Measurements from ENCODE around the gene DIP2C.
"Not testable (repeated sequence)": the region's sequence is repeated elsewhere in the genome, so short reads cannot be mapped to it uniquely, and the experiment has no call there.

DIP2C gene

DNA sequence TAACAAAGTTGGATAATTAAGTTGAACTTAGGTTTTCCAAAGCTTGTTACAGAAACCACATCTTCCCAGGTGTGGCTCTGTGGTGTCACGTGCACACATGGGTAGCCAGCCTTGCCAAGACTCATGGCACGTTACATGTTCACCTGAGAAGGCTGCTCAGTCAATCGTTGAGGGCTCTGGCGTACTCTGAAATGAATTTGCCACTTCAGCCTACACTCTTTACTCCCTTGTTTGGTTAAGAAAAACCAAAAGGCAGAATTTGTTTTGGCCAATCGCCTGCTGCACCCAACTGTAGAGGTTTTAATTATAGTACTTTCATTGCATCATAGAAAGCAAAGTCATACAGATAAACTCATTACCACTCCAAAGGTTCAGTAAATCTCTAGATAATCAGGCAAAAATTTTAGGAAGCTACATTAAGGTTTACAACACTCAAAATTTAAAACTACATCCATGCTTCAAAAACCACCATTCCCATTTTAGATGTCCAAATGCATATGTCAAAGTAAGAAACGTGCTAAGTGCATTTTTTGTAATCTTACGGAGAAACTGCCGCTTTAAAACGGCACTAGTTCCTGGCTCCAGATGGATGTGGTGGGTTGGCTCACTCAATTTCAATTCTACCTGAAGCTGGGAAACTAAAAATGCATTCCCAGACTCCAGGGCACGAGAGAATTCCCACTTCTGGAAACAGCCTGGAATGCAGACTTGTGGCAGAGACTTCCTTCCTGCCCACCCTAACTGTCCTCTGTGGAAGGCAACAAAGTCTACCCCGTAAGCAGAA, 88.4 kb downstream of the DIP2C start:
- in situ Hi-C loops (cut with MboI; ENCODE audit: low sequenced_read_pairs), result no loop called here

DNA sequence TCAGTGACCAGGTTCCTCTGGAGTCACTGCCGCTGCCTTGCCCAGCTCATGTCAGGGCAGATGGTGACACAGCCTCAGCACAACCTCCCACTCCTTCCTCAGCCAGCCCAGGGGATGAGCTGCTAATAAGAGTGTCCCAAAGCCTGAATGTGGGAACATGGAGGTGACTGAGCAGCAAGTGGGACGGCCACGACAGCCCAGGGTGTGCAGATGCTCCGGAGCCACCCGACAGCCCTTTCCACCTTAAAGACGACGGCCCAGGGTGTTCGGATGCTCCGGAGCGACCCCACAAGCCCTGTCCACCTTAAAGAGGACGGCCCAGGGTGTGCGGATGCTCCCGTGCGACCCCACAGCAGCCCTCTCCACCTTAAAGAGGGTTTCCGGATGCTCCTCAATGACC, 89.2 kb downstream of the DIP2C start:
- in situ Hi-C loops (cut with MboI; ENCODE audit: low sequenced_read_pairs), result no loop called here

DNA sequence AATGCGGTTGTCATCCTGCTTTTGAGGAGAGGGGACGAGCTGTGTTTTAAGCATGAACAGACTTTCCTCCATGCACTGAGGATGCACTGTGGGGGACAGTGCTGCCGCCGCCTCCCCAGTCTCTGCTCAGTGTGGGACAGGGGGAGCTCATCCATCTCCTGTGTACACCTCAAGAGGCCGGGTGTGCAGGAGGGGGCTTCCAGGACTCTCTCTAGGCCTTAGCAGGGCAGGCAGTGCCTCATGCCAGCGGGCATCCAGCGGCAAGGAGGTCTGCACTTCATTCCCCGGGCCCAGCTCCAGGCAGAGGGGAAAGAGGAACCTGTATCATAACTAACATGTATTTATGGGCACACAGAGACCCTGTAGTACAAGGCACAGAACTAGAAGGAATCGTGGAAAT, 89.7 kb downstream of the DIP2C start:
- in situ Hi-C loops (cut with MboI; ENCODE audit: low sequenced_read_pairs), result no loop called here

DNA sequence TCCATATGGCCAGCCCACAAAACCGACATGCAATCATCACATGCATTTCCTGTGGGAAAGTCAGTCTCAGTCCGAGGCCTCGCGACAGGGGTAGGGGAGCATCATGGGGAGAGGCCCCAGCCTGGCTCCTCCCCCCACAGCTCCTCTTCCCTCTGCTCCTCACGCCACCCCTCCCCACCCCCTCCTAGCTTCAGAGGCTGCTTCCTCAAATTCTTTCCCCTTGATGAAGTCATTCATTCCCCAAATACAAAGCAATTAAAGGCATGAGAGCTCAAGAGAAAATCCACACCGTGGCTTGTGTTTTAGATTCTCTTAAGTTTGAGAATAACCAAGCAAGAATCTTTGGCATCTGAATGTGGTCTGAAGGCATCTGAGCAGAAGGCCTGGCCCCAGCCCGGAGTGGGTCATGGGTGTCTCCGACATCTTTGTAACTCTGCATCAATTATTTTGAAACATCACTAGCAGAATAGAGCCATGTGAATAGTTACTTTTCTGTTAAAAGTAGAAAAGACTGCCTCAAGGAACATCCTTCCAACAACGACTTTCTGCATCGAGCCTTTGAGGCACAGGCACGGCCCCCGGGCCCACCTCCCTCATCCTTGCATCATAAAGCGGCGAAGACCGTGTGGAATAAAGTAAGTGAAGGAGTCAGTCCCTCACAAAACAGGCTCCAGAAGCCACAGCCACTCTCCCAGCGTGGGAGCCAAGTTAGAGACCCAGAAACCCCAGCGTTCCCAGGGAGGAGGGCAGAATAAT, 90.9 kb downstream of the DIP2C start:
- in situ Hi-C loops (cut with MboI; ENCODE audit: low sequenced_read_pairs), result no loop called here

DNA sequence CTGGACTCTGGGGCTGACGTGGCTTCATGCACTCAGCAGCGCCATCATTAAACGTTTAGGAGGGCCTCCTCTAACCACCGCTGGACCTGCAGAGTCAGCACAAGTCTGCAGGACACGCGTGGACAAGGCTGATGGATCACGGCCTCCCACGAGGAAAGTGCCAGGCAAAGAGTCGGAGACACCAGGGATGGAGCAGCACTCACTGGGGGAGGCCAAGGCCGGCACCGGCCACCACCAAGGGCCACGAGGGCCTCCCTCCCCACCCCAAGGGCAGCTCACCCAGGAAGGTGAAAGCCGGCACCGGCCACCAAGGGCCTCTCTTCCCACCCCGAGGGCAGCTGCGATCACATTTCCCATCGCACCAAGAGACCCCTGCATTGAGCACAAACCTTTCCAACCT, 91.5 kb downstream of the DIP2C start:
- in situ Hi-C loops (cut with MboI; ENCODE audit: low sequenced_read_pairs), result no loop called here

DNA sequence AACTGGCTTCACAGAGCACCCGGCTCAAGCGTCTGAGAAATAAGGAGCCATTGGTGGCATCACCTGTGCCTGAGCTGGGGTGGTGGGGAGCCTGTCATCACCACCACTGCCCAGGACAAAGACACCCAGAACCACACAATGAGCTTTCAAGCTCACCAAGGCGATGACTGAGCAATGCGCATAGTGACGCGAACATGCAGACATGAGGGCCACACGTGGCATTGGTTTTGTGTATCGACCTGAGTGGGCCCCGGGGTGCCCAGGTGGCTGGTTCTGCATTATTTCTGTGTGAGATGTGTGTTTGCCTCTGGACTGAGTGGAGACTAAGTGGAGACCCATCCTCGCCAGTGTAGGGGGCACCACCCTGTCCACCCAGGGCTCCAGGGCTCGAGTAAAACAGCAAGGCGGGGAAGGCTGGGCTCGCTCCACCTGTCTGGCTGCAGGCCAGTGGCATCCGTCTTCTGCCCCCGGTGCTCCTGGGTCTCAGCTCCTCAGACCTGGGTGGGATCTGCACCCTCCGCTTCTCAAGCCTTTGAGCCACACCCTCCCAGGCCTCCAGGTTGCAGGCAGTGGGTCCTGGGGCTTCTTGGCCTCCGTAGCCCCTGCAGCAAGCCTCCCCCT, 92.6 kb downstream of the DIP2C start:
- in situ Hi-C loops (cut with MboI; ENCODE audit: low sequenced_read_pairs), result no loop called here

DNA sequence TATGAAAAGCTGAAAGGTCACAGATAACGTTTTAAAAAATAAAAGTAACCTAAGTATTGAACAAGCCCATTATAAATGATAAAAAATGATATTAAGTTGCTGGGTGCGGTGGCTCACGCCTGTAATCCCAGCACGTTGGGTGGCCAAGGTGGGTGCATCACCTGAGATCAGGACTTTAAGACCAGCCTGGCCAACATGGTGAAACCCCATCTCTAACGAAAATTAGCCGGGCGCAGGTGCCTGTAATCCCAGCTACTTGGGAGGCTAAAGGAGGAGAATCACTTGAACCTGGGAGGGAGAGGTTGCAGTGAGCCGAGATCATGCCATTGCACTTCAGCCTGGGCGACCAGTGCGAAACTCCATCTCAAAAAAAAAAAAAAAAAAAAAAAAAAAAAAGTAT, 93.3 kb downstream of the DIP2C start:
- in situ Hi-C loops (cut with MboI; ENCODE audit: low sequenced_read_pairs), result not testable (repeated sequence)

DNA sequence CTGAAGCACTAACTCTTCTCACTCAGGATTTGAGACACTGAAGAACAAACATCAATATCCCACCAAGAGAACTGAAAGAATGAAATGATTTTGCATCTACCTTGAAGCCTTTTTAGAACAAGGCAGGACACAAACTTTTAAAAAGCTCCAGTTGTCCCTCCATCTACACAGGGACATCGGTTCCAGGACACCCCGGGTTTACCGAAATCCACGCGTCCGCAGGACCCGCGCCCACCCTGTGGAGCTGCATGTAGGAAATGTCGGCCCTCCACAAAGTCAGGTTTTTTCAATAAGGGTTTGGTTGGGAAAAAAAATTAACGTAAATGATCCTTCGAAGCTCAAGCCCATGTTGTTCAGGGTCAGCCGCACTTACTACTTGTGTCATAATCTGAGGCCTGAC, 94.0 kb downstream of the DIP2C start:
- in situ Hi-C loops (cut with MboI; ENCODE audit: low sequenced_read_pairs), result no loop called here

DNA sequence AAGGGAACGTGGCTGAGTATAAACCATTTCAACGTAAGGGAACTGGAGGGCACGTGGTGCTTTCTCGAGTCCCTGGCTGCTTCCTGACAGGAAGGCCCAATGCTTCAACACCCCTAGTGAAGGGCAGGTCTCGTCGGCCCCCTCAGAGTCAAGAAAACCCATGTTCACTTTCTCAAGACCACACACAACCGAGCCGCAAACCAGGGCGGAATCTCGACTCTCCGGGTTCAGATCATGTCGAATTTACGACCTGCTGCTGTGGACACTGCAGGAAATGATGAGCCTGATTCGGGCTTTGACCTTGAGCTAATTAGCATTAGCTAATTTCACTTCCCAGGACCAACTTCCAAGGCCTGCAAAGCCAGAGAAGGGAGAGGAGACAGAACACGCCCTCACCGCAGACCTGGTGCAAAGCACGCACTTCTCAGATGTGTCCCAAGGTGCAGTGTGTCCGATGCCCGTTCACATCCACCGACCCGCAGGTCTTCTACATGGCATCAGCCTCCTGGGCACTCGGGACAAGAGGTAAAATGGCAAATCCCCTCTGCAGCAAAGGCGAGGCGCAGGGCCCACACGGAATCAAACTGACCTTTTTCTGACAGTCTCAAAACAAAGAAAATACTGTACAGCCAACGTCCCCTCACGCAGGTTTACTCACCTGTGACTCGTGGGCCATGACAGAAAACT, 94.7 kb downstream of the DIP2C start:
- in situ Hi-C loops (cut with MboI; ENCODE audit: low sequenced_read_pairs), result no loop called here

DNA sequence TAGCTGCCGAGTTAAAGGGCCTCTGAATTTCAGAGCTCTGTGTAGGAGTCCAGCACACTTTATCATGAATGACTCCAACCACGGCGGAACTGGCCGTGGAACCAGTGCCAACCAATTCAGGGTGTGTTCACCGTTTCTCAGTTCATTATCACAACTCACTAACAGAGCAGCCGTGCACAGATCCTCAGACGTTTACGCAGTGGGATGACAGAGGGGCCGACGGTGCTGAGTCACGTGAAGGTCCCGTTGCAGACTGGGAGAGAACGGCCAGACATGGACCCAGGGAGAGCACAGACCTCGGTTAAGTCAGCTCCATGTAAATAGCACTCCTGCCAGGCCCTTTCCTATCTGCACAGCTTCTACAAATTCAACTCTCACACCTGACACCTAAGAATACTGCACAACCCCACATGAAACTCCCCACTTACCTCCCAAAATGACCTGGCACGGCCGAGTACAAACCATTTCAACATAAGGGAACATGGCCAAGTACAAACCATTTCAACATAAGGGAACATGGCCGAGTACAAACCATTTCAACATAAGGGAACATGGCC, 95.5 kb downstream of the DIP2C start:
- in situ Hi-C loops (cut with MboI; ENCODE audit: low sequenced_read_pairs), result no loop called here

DNA sequence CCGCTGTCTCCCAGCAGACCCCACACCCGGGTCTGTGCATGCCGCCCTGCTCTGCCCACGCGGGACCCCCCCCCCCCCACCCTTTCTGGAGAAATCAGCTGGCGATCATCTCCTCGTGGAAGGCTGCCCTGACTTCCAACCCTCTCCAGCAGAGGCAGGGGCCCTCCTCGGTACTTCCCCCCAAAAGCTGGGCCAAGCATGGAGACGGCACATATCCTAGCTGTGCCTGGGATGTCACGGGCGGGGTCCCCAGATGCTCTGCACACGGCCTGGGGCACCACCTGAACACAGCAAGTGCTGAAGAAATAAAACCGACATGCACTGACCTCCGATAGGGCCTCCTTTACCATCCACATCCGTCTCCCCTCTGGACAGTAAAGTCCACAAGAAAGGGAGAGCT, 96.0 kb downstream of the DIP2C start:
- in situ Hi-C loops (cut with MboI; ENCODE audit: low sequenced_read_pairs), result no loop called here

DNA sequence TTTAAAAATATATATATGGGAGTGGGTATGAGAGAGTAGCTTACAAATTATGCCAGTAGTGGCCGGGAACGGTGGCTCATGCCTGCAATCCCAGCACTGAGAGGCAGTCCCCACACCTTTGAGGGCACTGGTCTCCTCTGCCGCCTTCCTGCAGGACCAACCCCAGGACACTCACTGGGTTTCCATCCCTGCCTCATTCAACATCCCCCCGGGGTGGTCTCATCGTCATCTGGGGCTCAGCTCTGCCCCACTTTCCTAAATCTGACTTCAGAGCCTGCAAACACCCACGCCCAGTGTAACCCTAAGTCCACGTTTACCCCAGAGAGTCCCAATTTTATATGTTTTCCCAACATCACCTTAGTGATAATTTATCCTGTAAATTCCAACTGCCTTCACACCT, 96.5 kb downstream of the DIP2C start:
- in situ Hi-C loops (cut with MboI; ENCODE audit: low sequenced_read_pairs), result no loop called here

DNA sequence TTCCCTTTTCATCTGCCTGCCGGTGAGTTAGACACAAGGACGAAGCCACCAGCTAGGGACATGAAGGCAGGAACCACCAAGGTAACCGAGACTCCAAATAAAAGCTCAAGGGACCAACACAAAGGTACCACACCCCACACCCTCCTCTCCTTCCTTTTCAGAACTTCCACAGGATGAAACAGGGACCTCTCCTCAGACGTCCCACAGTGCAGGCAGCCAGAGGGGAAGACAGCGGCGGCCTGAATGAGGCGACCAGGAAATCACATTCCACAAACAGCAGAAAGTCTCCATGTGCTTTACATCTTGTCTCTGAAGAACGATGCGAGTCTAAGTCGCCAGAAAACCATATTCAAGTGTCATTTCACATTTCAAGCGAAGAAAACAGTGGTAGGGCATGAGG, 97.8 kb downstream of the DIP2C start:
- in situ Hi-C loops (cut with MboI; ENCODE audit: low sequenced_read_pairs), result no loop called here

DNA sequence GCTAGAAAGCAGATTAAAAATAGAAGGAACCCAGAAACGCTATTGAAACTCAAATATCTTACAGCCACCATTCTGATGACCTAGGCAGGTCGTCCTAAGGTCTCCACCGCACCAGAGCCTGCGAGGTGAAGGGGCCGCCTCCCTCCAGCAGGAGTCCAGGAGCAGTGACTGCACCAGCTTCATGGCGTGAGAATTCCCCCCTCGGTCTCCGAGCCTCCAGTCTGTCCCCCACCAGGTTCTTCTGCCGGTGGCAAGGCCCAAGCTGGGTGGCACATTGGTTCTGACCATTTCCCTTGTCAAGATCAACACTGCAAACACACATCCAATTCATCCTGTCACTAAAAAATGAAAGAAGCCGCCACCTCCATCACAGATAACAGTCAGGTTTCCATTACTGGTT, 98.7 kb downstream of the DIP2C start:
- in situ Hi-C loops (cut with MboI; ENCODE audit: low sequenced_read_pairs), result no loop called here

DNA sequence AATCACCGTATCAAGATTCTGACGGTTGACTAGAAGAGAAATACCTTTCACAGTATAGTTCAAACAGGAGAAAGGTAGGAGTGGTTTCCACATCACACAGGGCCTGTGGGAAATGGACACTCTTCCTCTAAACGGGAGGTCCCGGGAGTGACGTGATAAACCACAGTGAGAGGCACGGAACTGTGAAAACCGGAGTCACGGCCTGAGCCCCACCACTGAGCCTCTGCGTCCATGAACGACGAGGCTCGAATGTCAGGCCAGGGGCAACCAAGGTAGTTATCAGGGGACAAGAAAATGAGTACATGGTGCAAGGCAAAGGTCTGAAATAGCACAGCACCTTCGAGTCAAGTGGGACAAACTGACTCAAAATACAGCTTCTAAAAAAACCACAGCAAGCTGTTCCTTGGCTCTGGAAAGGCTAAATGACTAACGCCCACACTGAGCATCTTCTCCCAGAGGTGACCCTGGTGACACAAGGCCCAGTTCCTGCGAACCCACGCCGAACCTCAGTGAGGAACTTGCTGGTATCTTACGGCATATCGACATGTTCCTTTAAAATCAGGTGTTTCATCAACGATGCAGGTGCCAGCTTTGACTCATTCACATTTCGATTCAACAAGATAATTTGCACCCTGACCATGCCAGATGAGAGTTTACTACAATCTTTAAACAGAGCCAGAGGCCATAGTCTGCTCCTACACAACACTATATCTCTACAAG, 99.3 kb downstream of the DIP2C start:
- in situ Hi-C loops (cut with MboI; ENCODE audit: low sequenced_read_pairs), result no loop called here

DNA sequence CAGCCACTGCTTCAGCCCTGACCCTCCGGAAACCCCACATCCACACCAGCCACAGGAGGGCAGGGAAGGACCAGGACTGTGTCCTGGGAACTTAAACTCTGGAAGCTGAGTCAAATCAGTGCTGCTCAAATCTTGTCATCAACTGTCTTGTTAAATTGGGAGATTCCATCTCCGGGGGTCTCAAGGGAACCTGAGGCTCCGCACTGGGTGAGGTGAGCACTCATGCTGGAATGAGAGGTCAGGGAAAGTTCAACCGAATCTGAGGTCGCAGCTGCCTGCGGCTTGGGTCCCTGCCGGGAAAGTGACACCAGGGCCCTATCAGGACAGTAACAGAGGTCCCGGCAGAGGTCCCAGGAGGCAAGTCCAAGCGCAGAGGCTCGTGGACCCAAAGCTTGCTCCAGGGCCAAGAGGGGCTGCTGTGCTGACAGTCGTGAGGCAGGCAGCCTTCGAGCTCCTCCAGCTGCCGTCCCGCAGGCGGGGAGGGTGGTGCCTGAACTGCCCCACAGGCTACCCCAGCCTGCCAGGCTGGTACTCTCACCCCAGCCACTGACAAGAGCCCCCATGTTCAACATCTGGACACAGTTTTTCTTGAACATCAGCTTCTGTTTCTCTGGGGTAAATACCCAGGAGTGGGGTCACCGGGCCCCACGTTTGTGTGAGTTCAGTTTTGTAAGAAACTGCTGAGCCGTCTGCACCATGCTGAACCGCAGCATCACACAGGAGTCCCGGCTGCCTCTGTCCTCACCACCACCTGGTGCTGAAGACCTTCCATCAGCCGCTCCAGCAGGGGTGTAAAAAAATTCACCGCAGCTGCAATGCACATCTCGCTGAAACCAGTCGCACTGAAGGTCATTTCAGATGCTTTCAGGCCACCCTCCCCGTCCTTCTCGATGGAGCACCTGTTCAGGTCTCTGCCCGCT, 101.0 kb downstream of the DIP2C start:
- in situ Hi-C loops (cut with MboI; ENCODE audit: low sequenced_read_pairs), result no loop called here

DNA sequence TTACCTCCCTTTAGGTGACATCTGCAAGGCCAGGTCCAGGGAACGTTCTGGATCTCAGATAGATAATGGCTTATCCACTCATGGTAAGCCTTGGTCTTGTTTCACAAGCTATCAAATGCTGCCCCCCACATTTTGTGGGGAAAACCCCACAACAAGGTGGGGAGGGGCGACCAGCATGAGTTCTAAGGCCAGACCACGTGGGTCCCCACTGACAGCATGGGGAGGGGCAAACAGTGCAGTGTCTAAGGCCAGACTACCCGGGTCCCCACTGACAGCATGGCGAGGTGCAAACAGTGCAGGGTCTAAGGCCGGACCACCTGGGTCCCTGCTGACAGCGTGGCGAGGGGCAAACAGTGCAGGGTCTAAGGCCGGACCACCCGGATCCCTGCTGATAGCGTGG, 102.8 kb downstream of the DIP2C start:
- in situ Hi-C loops (cut with MboI; ENCODE audit: low sequenced_read_pairs), result no loop called here

DNA sequence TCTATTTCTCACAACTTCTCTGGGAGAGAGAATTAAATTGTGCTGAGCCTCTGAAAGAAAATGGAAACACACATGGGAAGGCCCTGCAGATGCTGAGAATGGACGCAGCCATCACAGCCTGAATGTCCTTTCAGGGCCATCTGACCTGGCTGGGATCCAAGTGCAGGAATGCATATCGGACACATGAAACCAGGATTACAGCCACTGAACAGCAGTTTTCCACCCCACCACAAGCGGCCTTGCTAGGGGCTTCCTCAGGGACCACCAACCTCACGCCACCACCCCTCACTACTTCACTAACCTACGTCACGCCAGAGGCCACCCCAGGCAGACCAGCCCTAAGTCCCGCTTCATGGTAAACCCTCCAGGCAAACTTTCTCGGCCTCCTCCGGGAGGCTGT, 103.3 kb downstream of the DIP2C start:
- in situ Hi-C loops (cut with MboI; ENCODE audit: low sequenced_read_pairs), result no loop called here

DNA sequence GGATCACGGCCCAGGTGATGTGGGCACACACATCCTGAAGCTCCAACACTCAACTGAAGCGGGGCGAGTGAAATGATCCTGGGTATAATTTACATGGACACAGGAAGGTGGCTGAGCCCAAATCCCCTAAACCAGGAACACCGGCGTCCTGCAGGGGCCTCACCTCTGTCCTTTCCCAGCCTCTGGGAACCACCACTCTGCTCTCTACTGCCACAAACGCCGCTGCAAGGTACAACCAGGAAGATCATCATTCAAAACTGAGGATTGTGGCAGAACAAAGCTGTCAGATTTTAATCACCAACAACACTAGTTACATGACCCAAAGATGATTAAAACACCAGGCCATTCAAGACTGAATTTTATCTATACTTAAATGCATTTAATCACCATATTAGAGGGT, 104.0 kb downstream of the DIP2C start:
- in situ Hi-C loops (cut with MboI; ENCODE audit: low sequenced_read_pairs), result no loop called here
